HG03135 (cell line): ENCODE measurements around the gene ADGRV1.
"Not testable (repeated sequence)": the region's sequence is repeated elsewhere in the genome, so short reads cannot be mapped to it uniquely, and the experiment has no call there.

ENCODE experiments used
- ATAC-seq: cut with Tn5 transposase; IDR thresholded peaks from one replicate; pipeline ENCODE4 v1.9.1; 2021; ENCODE audit warnings: mild to moderate bottlenecking, moderate library complexity; ENCODE audit not compliant: unreplicated experiment

ADGRV1 gene

GRCh38 chr5:91018200-91018599, 459.6 kb downstream of the ADGRV1 start:
- ATAC-seq: no peak

- ATAC-seq: no peak
These were observed 460.2 kb downstream of the ADGRV1 start for GRCh38 chr5:91018712-91019371.

GRCh38 chr5:91020065-91020800, 461.6 kb downstream of the ADGRV1 start:
- ATAC-seq: no peak

GRCh38 chr5:91022518-91022917, 463.9 kb downstream of the ADGRV1 start:
- ATAC-seq: no peak

GRCh38 chr5:91024206-91024605, 465.6 kb downstream of the ADGRV1 start:
- no peak for ATAC-seq

- ATAC-seq: no peak
These were observed 466.1 kb downstream of the ADGRV1 start for GRCh38 chr5:91024727-91025126.

- ATAC-seq: no peak
These were observed 466.9 kb downstream of the ADGRV1 start for GRCh38 chr5:91025449-91025848.

- no peak for ATAC-seq
These were observed 467.4 kb downstream of the ADGRV1 start for GRCh38 chr5:91025956-91026355.

- no peak for ATAC-seq
These were observed 467.9 kb downstream of the ADGRV1 start for GRCh38 chr5:91026466-91026865.

GRCh38 chr5:91027405-91028139, 469.0 kb downstream of the ADGRV1 start:
- no peak for ATAC-seq

GRCh38 chr5:91028499-91028956, 469.9 kb downstream of the ADGRV1 start:
- ATAC-seq: no peak

GRCh38 chr5:91030521-91031401, 472.2 kb downstream of the ADGRV1 start:
- no peak for ATAC-seq

GRCh38 chr5:91031402-91031752, 472.8 kb downstream of the ADGRV1 start:
- no peak for ATAC-seq

GRCh38 chr5:91032125-91032524, 473.5 kb downstream of the ADGRV1 start:
- no peak for ATAC-seq

- no peak for ATAC-seq
These were observed 474.8 kb downstream of the ADGRV1 start for GRCh38 chr5:91033370-91033769.

GRCh38 chr5:91038180-91038808, 479.7 kb downstream of the ADGRV1 start:
- no peak for ATAC-seq

GRCh38 chr5:91041132-91041531, 482.5 kb downstream of the ADGRV1 start:
- not testable (repeated sequence) for ATAC-seq

- ATAC-seq: no peak
These were observed 483.8 kb downstream of the ADGRV1 start for GRCh38 chr5:91042247-91042935.

- no peak for ATAC-seq
These were observed 484.3 kb downstream of the ADGRV1 start for GRCh38 chr5:91042936-91043255.

- ATAC-seq: no peak
These were observed 489.5 kb downstream of the ADGRV1 start for GRCh38 chr5:91048073-91048472.
